Measurements from ENCODE around the gene PRKAG3.

DNA sequence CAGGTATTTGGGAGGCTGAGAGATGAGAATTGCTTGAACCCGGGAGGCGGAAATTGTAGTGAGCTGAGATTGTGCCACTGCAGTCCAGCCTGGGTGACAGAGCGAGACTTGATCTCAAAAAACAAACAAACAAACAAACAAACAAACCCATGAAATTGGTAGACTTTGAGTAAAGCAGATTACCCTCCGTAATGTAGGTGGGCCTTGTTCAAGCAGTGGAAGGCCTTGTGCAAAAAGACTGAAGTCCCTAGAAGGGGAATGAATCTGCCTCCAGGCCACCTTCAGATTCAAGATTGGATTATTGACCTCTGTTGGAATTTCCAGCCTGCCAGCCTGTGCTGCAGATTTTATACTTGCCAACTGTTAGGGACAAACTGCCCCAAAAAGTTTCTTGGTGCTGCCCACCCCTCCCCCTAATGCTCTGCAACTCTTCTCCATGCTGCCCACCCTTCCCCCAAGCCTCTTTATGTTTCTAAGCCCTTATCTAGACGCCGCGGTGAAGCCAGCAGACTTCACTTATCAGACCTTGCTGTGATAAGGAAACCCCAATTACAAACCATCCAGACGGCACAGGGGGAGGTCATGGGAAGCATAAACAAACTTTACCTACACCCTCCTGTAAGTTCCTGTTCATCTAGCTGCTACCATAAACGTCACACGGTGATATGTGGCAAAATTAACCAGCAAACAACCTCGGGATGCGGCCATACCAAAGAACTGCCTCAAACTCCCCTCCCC is 32.7 kb downstream of the PRKAG3 start:
- TF ChIP-seq EZH2 (IDR thresholded peaks at IDR 0.05; ENCODE audit: borderline replicate concordance, low read depth, low read length, poor library complexity, severe bottlenecking): no peak
- TF ChIP-seq, protein P1, sequence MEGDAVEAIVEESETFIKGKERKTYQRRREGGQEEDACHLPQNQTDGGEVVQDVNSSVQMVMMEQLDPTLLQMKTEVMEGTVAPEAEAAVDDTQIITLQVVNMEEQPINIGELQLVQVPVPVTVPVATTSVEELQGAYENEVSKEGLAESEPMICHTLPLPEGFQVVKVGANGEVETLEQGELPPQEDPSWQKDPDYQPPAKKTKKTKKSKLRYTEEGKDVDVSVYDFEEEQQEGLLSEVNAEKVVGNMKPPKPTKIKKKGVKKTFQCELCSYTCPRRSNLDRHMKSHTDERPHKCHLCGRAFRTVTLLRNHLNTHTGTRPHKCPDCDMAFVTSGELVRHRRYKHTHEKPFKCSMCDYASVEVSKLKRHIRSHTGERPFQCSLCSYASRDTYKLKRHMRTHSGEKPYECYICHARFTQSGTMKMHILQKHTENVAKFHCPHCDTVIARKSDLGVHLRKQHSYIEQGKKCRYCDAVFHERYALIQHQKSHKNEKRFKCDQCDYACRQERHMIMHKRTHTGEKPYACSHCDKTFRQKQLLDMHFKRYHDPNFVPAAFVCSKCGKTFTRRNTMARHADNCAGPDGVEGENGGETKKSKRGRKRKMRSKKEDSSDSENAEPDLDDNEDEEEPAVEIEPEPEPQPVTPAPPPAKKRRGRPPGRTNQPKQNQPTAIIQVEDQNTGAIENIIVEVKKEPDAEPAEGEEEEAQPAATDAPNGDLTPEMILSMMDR (conservative IDR thresholded peaks at IDR 0.05; ENCODE audit: low read depth, low read length): no peak
